ENCODE results near the gene ACSM2A. TPM values are rescaled to one million over a fixed set of nuclear protein-coding genes. Genes with fewer than 3 reads are reported as not detected.

Gene ACSM2A
- total RNA-seq, 1 experiment from 2014 or later, result not detected

DNA sequence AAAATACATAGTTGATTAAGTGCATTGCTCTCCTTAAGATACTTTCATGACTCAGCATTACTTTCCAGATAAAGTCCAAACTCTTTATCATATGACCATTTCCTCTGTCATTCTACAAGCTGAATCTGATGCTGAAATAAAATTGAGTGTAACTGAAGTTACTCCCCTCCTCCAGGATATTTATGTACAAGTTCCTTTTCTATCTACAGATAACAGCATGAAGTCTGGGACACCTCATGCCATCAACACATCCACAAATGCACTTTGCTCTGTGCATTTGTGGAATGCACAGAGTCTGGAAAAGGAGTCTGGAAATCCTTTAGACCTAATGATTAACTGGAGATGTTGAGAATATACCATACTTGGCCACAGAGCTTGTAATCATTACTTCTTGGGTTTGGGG lies 64.4 kb downstream of the ACSM2A start:
- Mint-ChIP-seq H3K4me3 (no peak overlapping the region), H3K36me3 (no peaks in the 10 kb centered on the region), H3K4me1 (no peaks in the 10 kb centered on the region), H3K27me3 (ENCODE audit: low read depth) (peaks cover 17% of the 10 kb centered on the region), H3K9me3 (peaks cover 71% of the 10 kb centered on the region), H3K27ac (no peak overlapping the region)
- DNase-seq (ENCODE audit: low spot score) (no peak), ATAC-seq (no peak)
- TF ChIP-seq TEAD4 (CRISPR knock-in tag; IDR thresholded peaks at IDR 0.05), result no peak
- TF ChIP-seq MLX (CRISPR knock-in tag; IDR thresholded peaks at IDR 0.05), result no peak
- TF ChIP-seq, protein P1, sequence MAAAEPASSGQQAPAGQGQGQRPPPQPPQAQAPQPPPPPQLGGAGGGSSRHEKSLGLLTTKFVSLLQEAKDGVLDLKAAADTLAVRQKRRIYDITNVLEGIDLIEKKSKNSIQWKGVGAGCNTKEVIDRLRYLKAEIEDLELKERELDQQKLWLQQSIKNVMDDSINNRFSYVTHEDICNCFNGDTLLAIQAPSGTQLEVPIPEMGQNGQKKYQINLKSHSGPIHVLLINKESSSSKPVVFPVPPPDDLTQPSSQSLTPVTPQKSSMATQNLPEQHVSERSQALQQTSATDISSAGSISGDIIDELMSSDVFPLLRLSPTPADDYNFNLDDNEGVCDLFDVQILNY (CRISPR knock-in tag; IDR thresholded peaks at IDR 0.05), result no peak
- no peak for TF ChIP-seq ZNF263 (CRISPR knock-in tag; IDR thresholded peaks at IDR 0.05; ENCODE audit: low read depth)
- TF ChIP-seq IRF1 (CRISPR knock-in tag; IDR thresholded peaks at IDR 0.05), result no peak
- no peak for TF ChIP-seq ZNF138 (CRISPR knock-in tag; conservative IDR thresholded peaks at IDR 0.05)
- TF ChIP-seq, protein P2, sequence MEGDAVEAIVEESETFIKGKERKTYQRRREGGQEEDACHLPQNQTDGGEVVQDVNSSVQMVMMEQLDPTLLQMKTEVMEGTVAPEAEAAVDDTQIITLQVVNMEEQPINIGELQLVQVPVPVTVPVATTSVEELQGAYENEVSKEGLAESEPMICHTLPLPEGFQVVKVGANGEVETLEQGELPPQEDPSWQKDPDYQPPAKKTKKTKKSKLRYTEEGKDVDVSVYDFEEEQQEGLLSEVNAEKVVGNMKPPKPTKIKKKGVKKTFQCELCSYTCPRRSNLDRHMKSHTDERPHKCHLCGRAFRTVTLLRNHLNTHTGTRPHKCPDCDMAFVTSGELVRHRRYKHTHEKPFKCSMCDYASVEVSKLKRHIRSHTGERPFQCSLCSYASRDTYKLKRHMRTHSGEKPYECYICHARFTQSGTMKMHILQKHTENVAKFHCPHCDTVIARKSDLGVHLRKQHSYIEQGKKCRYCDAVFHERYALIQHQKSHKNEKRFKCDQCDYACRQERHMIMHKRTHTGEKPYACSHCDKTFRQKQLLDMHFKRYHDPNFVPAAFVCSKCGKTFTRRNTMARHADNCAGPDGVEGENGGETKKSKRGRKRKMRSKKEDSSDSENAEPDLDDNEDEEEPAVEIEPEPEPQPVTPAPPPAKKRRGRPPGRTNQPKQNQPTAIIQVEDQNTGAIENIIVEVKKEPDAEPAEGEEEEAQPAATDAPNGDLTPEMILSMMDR (IDR thresholded peaks at IDR 0.05), result no peak
- no peak for TF ChIP-seq TP53 (CRISPR knock-in tag; IDR thresholded peaks at IDR 0.05)
- no peak for TF ChIP-seq TEAD1 (CRISPR knock-in tag; IDR thresholded peaks at IDR 0.05)
- no peak for TF ChIP-seq SOX15 (CRISPR knock-in tag; IDR thresholded peaks at IDR 0.05)
- TF ChIP-seq AFF4 (CRISPR knock-in tag; IDR thresholded peaks at IDR 0.05; ENCODE audit: borderline replicate concordance), result no peak
- no peak for TF ChIP-seq RORB (CRISPR knock-in tag; IDR thresholded peaks at IDR 0.05)
- TF ChIP-seq ARID4B (CRISPR knock-in tag; IDR thresholded peaks at IDR 0.05; ENCODE audit: borderline replicate concordance), result no peak
- no peak for TF ChIP-seq HMGA2 (CRISPR knock-in tag; IDR thresholded peaks at IDR 0.05)
- no peak for TF ChIP-seq USF2 (CRISPR knock-in tag; IDR thresholded peaks at IDR 0.05)
- no peak for TF ChIP-seq CDX4 (CRISPR knock-in tag; IDR thresholded peaks at IDR 0.05; ENCODE audit: borderline replicate concordance)
- TF ChIP-seq OVOL2 (CRISPR knock-in tag; IDR thresholded peaks at IDR 0.05; ENCODE audit: borderline replicate concordance), result no peak
- no peak for TF ChIP-seq KAT7 (CRISPR knock-in tag; IDR thresholded peaks at IDR 0.05; ENCODE audit: borderline replicate concordance)
- TF ChIP-seq SMAD4 (CRISPR knock-in tag; IDR thresholded peaks at IDR 0.05), result no peak
- no peak for TF ChIP-seq FOXJ3 (CRISPR knock-in tag; IDR thresholded peaks at IDR 0.05; ENCODE audit: borderline replicate concordance)
- CTCF ChIA-PET, result no interaction called here
- POLR2A ChIA-PET, result no interaction called here

All from WTC11 (cell line).